ENCODE data around the gene CTXN1. TPM values are rescaled to one million over a fixed set of nuclear protein-coding genes. Genes with fewer than 3 reads are reported as not detected.

The CTXN1 gene
- total RNA-seq, 1 donor from 2014 or later = 55.9 TPM

DNA sequence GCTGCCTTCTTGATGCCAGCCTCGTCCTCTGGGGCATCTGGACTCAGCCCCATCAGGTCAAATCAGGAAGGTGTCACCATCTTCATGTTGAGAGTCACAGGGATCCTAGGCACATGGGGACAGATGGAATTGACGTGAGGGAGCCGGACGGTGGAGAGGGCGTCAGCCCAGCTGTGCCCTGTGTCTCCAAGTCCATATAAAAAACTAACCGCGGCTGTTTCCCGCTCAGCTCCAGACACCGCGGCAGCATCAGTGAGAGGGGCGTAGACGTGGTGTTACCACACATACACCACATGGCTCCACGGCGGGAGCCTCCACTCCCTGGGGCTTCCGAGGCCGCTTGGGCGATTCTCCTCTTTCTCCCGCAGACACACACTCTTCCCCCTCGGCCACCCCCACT, 46.1 kb downstream of the CTXN1 start:
- no peaks in the 10 kb centered on the region for H4K20me1 ChIP-seq (ENCODE audit: insufficient read depth, low read length)
- H3K27ac Mint-ChIP-seq (ENCODE audit: unreplicated experiment) = no peak overlapping the region
- H3K4me3 Mint-ChIP-seq (ENCODE audit: unreplicated experiment) = no peak overlapping the region
- TF ChIP-seq CTCF (IDR thresholded peaks at IDR 0.05; ENCODE audit: insufficient read depth, low read depth, low read length) (no peak), EZH2 (IDR thresholded peaks at IDR 0.05; ENCODE audit: insufficient read depth, low read length) (no peak)
- H3K27me3 ChIP-seq (ENCODE audit: insufficient read depth, low read length) = peaks cover under 1% of the 10 kb centered on the region
- peaks cover 10% of the 10 kb centered on the region for H3K27me3 Mint-ChIP-seq (ENCODE audit: low read depth, unreplicated experiment)
- no peak overlapping the region for H3K4me2 ChIP-seq (ENCODE audit: low read length)
- H3K36me3 Mint-ChIP-seq (ENCODE audit: low read depth, unreplicated experiment) = no peaks in the 10 kb centered on the region
- peaks cover 4% of the 10 kb centered on the region for H3K4me1 Mint-ChIP-seq (ENCODE audit: low read depth, unreplicated experiment)
- no peaks in the 10 kb centered on the region for H3K79me2 ChIP-seq (ENCODE audit: insufficient read depth, low read length)
- no peak for FAIRE-seq
- no peaks in the 10 kb centered on the region for H3K9me3 Mint-ChIP-seq (ENCODE audit: unreplicated experiment)
- no peak for DNase-seq (ENCODE audit: low read depth)
- no peaks in the 10 kb centered on the region for H3K36me3 ChIP-seq (ENCODE audit: insufficient read depth, low read length)
- no peak overlapping the region for H3K4me3 ChIP-seq (ENCODE audit: insufficient read depth, low read depth, low read length)
- peaks cover 4% of the 10 kb centered on the region for H3K9me3 ChIP-seq (ENCODE audit: insufficient read depth, low read depth, low read length)
- H2AFZ ChIP-seq (ENCODE audit: low read depth, low read length) = no peak overlapping the region
- H3K9ac ChIP-seq (ENCODE audit: low read length) = no peak overlapping the region
- H3K27ac ChIP-seq (ENCODE audit: low read depth, low read length) = no peak overlapping the region
- no peaks in the 10 kb centered on the region for H3K4me1 ChIP-seq (ENCODE audit: insufficient read depth, low read length)

DNA sequence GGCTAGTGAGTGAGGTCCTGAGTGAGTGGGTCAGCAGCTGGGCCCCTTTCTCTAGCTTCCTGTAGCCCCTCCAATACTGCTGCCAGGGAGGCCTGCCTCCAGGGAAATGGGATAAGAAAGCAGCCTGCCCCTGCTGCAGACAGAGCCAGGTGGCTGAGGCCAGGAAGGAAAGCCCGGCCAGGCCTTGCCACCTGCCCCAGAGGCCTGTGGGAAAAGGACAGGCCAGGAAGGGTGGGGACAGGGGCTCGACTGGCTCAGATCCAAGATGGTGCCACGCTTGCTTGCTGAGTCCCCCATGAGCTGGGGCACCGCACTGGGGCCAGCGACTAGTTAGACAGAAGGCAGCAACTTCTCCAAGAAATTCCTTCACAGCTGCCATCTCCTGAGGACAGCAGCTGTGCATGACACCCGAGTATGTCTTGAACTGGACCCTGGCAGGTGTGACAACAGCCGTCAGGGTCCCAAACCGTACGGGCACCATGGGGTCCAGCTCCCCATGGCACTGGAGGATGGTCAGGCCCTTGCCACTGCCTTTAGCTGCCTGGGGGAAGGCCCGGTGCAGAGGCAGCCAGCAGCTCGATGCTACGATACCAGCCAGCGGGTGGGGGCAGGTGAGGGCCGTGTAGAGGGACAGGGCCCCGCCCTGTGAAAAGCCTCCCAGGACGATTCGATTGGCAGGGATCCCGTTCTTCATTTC, 46.7 kb downstream of the CTXN1 start:
- no peak for FAIRE-seq
- H3K9me3 Mint-ChIP-seq (ENCODE audit: unreplicated experiment) = no peaks in the 10 kb centered on the region

More for the DNA sequence above, 46.7 kb downstream of the CTXN1 start:
- Mint-ChIP-seq H3K4me3 (ENCODE audit: unreplicated experiment) (no peak overlapping the region), H3K27me3 (ENCODE audit: low read depth, unreplicated experiment) (peaks cover 12% of the 10 kb centered on the region), H3K27ac (ENCODE audit: unreplicated experiment) (no peak overlapping the region), H3K4me1 (ENCODE audit: low read depth, unreplicated experiment) (peaks cover 4% of the 10 kb centered on the region), H3K36me3 (ENCODE audit: low read depth, unreplicated experiment) (no peaks in the 10 kb centered on the region)
- H3K4me3 ChIP-seq (ENCODE audit: insufficient read depth, low read depth, low read length) = no peak overlapping the region
- no peaks in the 10 kb centered on the region for H4K20me1 ChIP-seq (ENCODE audit: insufficient read depth, low read length)
- H3K4me1 ChIP-seq (ENCODE audit: insufficient read depth, low read length) = no peaks in the 10 kb centered on the region
- H3K79me2 ChIP-seq (ENCODE audit: insufficient read depth, low read length) = no peaks in the 10 kb centered on the region
- no peak overlapping the region for H3K27ac ChIP-seq (ENCODE audit: low read depth, low read length)
- no peak overlapping the region for H3K9ac ChIP-seq (ENCODE audit: low read length)
- H3K9me3 ChIP-seq (ENCODE audit: insufficient read depth, low read depth, low read length) = peaks cover 4% of the 10 kb centered on the region
- no peak overlapping the region for H3K4me2 ChIP-seq (ENCODE audit: low read length)
- no peak for TF ChIP-seq EZH2 (IDR thresholded peaks at IDR 0.05; ENCODE audit: insufficient read depth, low read length)
- TF ChIP-seq CTCF (IDR thresholded peaks at IDR 0.05; ENCODE audit: insufficient read depth, low read depth, low read length) = no peak
- no peak overlapping the region for H2AFZ ChIP-seq (ENCODE audit: low read depth, low read length)
- no peak for DNase-seq (ENCODE audit: low read depth)
- peaks cover 6% of the 10 kb centered on the region for H3K27me3 ChIP-seq (ENCODE audit: insufficient read depth, low read length)
- H3K36me3 ChIP-seq (ENCODE audit: insufficient read depth, low read length) = no peaks in the 10 kb centered on the region
